SU-DHL-6 (cell line): ENCODE results near the gene TAB2.

ENCODE experiments used
- H2AFZ ChIP-seq: fragments of 200-600 bp; sonication (generic); 2 replicates; pipeline ENCODE4 v1.6.1; 2014; ENCODE audit warnings: low read depth, mild to moderate bottlenecking, moderate library complexity, mixed read lengths, antibody characterized with exemption, low read length; ENCODE audit not compliant: severe bottlenecking
- H3F3A ChIP-seq: fragments of 200-600 bp; shearing (Covaris generic); 2 replicates; pipeline ENCODE4 v1.6.0; 2016; ENCODE audit warnings: antibody characterized with exemption, mild to moderate bottlenecking; ENCODE audit not compliant: insufficient read depth
- H3K27ac ChIP-seq: fragments of 200-600 bp; sonication (generic); 2 replicates; pipeline ENCODE4 v1.5.1; 2016; ENCODE audit warnings: low read depth, mild to moderate bottlenecking, low read length, moderate library complexity, mixed read lengths
- H3K27me3 ChIP-seq: fragments of 200-600 bp; sonication (generic), shearing (Covaris generic); 2 replicates; pipeline ENCODE4 v1.6.0; 2014; ENCODE audit warnings: mild to moderate bottlenecking, low read length
- H3K36me3 ChIP-seq: fragments of 200-600 bp; sonication (generic); 2 replicates; pipeline ENCODE4 v1.6.1; 2014; ENCODE audit warnings: mild to moderate bottlenecking, low read length, mixed read lengths
- H3K4me2 ChIP-seq: fragments of 300-600, 200-600 bp; shearing (Covaris generic), sonication (generic); 2 replicates; pipeline ENCODE4 v1.6.0; 2014; ENCODE audit warnings: low read length, low read depth, mild to moderate bottlenecking; ENCODE audit not compliant: poor library complexity, severe bottlenecking
- H3K4me3 ChIP-seq: fragments of 200-600 bp; sonication (generic); 2 replicates; pipeline ENCODE4 v1.5.1; 2014; ENCODE audit warnings: antibody characterized with exemption, low read length, mild to moderate bottlenecking, mixed read lengths; ENCODE audit not compliant: insufficient read depth, poor library complexity, severe bottlenecking
- H3K79me2 ChIP-seq: fragments of 200-600 bp; sonication (generic); 2 replicates; pipeline ENCODE4 v1.6.1; 2014; ENCODE audit warnings: mild to moderate bottlenecking, low read length, moderate library complexity; ENCODE audit not compliant: insufficient read depth
- H3K9ac ChIP-seq: fragments of 200-600 bp; sonication (generic); 2 replicates; pipeline ENCODE4 v1.7.0; 2014; ENCODE audit warnings: mild to moderate bottlenecking, low read length
- H3K9me2 ChIP-seq: fragments of 200-600 bp; sonication (generic); replicated peaks from 2 replicates; pipeline ENCODE4 v1.6.1; 2014; ENCODE audit warnings: low read length; ENCODE audit not compliant: insufficient read depth
- H3K9me3 ChIP-seq: fragments of 200-600 bp; sonication (generic); 2 replicates; pipeline ENCODE4 v1.6.1; 2014; ENCODE audit warnings: low read length, mixed read lengths; ENCODE audit not compliant: insufficient read depth
- H4K20me1 ChIP-seq: fragments of 200-600 bp; sonication (generic); 2 replicates; pipeline ENCODE4 v1.6.1; 2014; ENCODE audit warnings: low read depth, mild to moderate bottlenecking, antibody characterized with exemption, low read length, moderate library complexity, mixed read lengths
- CTCF ChIP-seq: fragments of 200-600 bp; sonication (generic); IDR thresholded peaks from one replicate; pipeline ENCODE4 v1.5.1; 2017; ENCODE audit warnings: antibody characterized with exemption, mild to moderate bottlenecking, low read length, moderate library complexity; ENCODE audit not compliant: insufficient read depth, poor library complexity, severe bottlenecking
- EZH2phosphoT487 ChIP-seq: fragments of 200-600 bp; sonication (generic), shearing (Covaris generic); conservative IDR thresholded peaks from 2 replicates; pipeline ENCODE4 v1.6.1; 2018; ENCODE audit warnings: mild to moderate bottlenecking, antibody characterized with exemption, low read length, moderate library complexity, mixed read lengths

Gene TAB2

GRCh38 chr6:149360536-149360935, 43.0 kb downstream of the TAB2 start:
- TF ChIP-seq EZH2phosphoT487, result no peak
- TF ChIP-seq CTCF, result no peak
- no peak overlapping the region for H3K4me2 ChIP-seq

GRCh38 chr6:149362289-149362688, 44.8 kb downstream of the TAB2 start:
- H3K36me3 ChIP-seq, result 0 out of 2 replicates have a peak, but pooled peaks cover 3% of the 10 kb centered on the region
- H3K27me3 ChIP-seq, result no peaks in the 10 kb centered on the region
- TF ChIP-seq EZH2phosphoT487, result no peak
- TF ChIP-seq CTCF, result no peak
- no peaks in the 10 kb centered on the region for H3K9me2 ChIP-seq
- no peak overlapping the region for H3K4me2 ChIP-seq
- no peak overlapping the region for H2AFZ ChIP-seq
- H4K20me1 ChIP-seq, result peaks cover 17% of the 10 kb centered on the region; the same call in 1 of the 2 replicates
- no peaks in the 10 kb centered on the region for H3K9me3 ChIP-seq
- peaks cover 85% of the 10 kb centered on the region for H3K79me2 ChIP-seq
- H3K9ac ChIP-seq, result no peak overlapping the region
- no peaks in the 10 kb centered on the region for H3F3A ChIP-seq
- no peak overlapping the region for H3K27ac ChIP-seq
- H3K4me3 ChIP-seq, result no peak overlapping the region

More at GRCh38 chr6:149360536-149360935, 43.0 kb downstream of the TAB2 start:
- Histone ChIP-seq H3K9ac (no peak overlapping the region), H3K36me3 (0 out of 2 replicates have a peak, but pooled peaks cover 3% of the 10 kb centered on the region), H2AFZ (no peak overlapping the region), H3K4me3 (no peak overlapping the region), H4K20me1 (peaks cover 20% of the 10 kb centered on the region; the same call in 1 of the 2 replicates), H3K27ac (no peak overlapping the region), H3K79me2 (peaks cover 81% of the 10 kb centered on the region), H3K9me3 (no peaks in the 10 kb centered on the region), H3K27me3 (no peaks in the 10 kb centered on the region), H3F3A (no peaks in the 10 kb centered on the region), H3K9me2 (no peaks in the 10 kb centered on the region)

- H3K27me3 ChIP-seq, result no peaks in the 10 kb centered on the region
- no peak overlapping the region for H3K27ac ChIP-seq
- no peaks in the 10 kb centered on the region for H3K9me3 ChIP-seq
- H3F3A ChIP-seq, result no peaks in the 10 kb centered on the region
- H3K4me3 ChIP-seq, result no peak overlapping the region
- peaks cover 93% of the 10 kb centered on the region for H3K79me2 ChIP-seq
- 0 out of 2 replicates have a peak, but pooled peaks cover 3% of the 10 kb centered on the region for H3K36me3 ChIP-seq
- peaks cover 17% of the 10 kb centered on the region; the same call in 1 of the 2 replicates for H4K20me1 ChIP-seq
- H3K9me2 ChIP-seq, result no peaks in the 10 kb centered on the region
- no peak overlapping the region for H3K9ac ChIP-seq
- TF ChIP-seq EZH2phosphoT487, result no peak
- TF ChIP-seq CTCF, result no peak
- H2AFZ ChIP-seq, result no peak overlapping the region
- no peak overlapping the region for H3K4me2 ChIP-seq
These were observed 45.6 kb downstream of the TAB2 start for GRCh38 chr6:149363154-149363553.
